HL-60 (cell line): ENCODE measurements around the gene SMYD1.

Experiments
- CTCF ChIP-seq: IDR thresholded peaks from one replicate; pipeline ENCODE4 v1.5.1; 2011; ENCODE audit warnings: low read length, control low read depth, inconsistent platforms; ENCODE audit not compliant: insufficient read depth
- POLR2AphosphoS5 ChIP-seq: IDR thresholded peaks from 2 replicates; pipeline ENCODE4 v1.6.1; 2012; ENCODE audit warnings: low read depth
- REST ChIP-seq: IDR thresholded peaks from 2 replicates; pipeline ENCODE4 v1.6.1; 2012; ENCODE audit warnings: low read depth; ENCODE audit not compliant: insufficient replicate concordance

- TF ChIP-seq CTCF (no peak), REST (no peak), POLR2AphosphoS5 (no peak)
Observed at GRCh38 chr2:88082781-88083180, 15.2 kb downstream of the SMYD1 start.
